Adrenal gland (tissue), 5 donors: ENCODE results near the gene HLTF.

Experiments used
- CTCF ChIP-seq, 6 experiments: fragments of 450-650 bp in 4 of 6; fragments of 200-600 bp in 2 of 6; sonication (generic) in 1 of 6; IDR thresholded peaks; 1 replicate in 5 of 6; 2 replicates in 1 of 6; pipeline versions ENCODE4 v1.5.1 to v1.8.0; 2016 to 2021; ENCODE audit warnings: antibody characterized with exemption in 6 of 6, mild to moderate bottlenecking in 2 of 6, moderate library complexity in 1 of 6
- POLR2A ChIP-seq, 2 donors: fragments of 450-650 bp; IDR thresholded peaks; one replicate each; pipeline ENCODE4 v1.6.1; 2017; ENCODE audit warnings: antibody characterized with exemption in 2 of 2, mild to moderate bottlenecking in 2 of 2, moderate library complexity in 1 of 2
- donor health status: DM: no; HTN: no; CAD: no.

- TF ChIP-seq POLR2A (IDR thresholded peaks at IDR 0.05) (no peak), CTCF (IDR thresholded peaks at IDR 0.05) (no peak)
Measured at GRCh38 chr3:149042789-149043386, 43.4 kb downstream of the HLTF start.
